Measurements from ENCODE around the gene IQSEC3. TPM values are rescaled to one million over a fixed set of nuclear protein-coding genes. Genes with fewer than 3 reads are reported as not detected.

Gene IQSEC3
- total RNA-seq, 1 experiment from 2014 or later, result 0.55 TPM

DNA sequence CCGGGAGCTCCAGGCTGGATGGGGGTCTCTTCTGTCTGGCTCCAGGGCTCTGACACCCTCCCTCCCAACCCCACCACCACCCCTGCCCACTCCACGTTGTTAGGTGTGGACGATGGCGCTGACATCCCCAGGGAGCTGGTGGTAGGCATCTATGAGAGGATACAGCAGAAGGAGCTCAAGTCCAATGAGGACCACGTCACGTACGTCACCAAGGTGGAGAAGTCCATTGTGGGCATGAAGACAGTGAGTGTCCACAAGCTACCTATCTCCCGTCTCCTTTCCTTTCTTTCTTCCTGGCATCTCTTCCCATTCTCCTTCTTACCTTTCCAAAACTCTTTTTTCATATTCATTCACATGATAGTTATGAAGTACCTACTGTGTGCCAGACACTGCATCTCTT, 95.3 kb downstream of the IQSEC3 start:
- Histone ChIP-seq H3K18ac (ENCODE audit: insufficient read length, low read depth, low read length) (no peak overlapping the region), H4K20me1 (ENCODE audit: control insufficient read depth, insufficient read depth, insufficient read length) (no peaks in the 10 kb centered on the region), H4K91ac (ENCODE audit: insufficient read length, low read depth, low read length) (no peak overlapping the region), H3K23ac (ENCODE audit: insufficient read length, low read depth, low read length) (no peak overlapping the region), H2BK5ac (ENCODE audit: insufficient read length, low read length) (no peak overlapping the region), H3K27me3 (ENCODE audit: insufficient read depth, low read length) (no peaks in the 10 kb centered on the region), H3K23me2 (ENCODE audit: insufficient read length, low read depth, low read length, poor library complexity, severe bottlenecking) (no peaks in the 10 kb centered on the region), H3K79me2 (ENCODE audit: insufficient read depth, low read length) (no peaks in the 10 kb centered on the region), H3K4me2 (ENCODE audit: insufficient read depth, insufficient read length, low read length) (no peak overlapping the region), H2AFZ (ENCODE audit: low read length) (no peak overlapping the region), H3K56ac (ENCODE audit: insufficient read length, low read depth, low read length) (no peak overlapping the region), H3K4ac (ENCODE audit: low read depth, low read length) (no peak overlapping the region), H3K9me3 (ENCODE audit: control insufficient read depth, low read depth, low read length) (no peaks in the 10 kb centered on the region), H3K4me1 (ENCODE audit: insufficient read depth, low read length) (no peaks in the 10 kb centered on the region), H4K8ac (replicated peaks; ENCODE audit: insufficient read length, low read depth, low read length) (no peak overlapping the region), H2AK5ac (ENCODE audit: insufficient read length, low read length) (no peak overlapping the region), H3T11ph (ENCODE audit: low read length) (no peak overlapping the region), H2BK120ac (ENCODE audit: low read depth, low read length, poor library complexity, severe bottlenecking) (no peak overlapping the region), H2BK15ac (ENCODE audit: low read depth, low read length) (no peak overlapping the region), H3K27ac (ENCODE audit: insufficient read length, low read depth, low read length) (no peak overlapping the region), H2BK20ac (ENCODE audit: low read depth, low read length, poor library complexity, severe bottlenecking) (no peak overlapping the region), H4K5ac (ENCODE audit: insufficient read length, low read depth, low read length) (no peak overlapping the region), H3K9ac (ENCODE audit: extremely low read depth, insufficient read length, low read length) (no peak overlapping the region), H3K79me1 (ENCODE audit: insufficient read depth, low read depth, low read length, poor library complexity, severe bottlenecking) (no peaks in the 10 kb centered on the region), H3K14ac (ENCODE audit: insufficient read depth, low read length) (no peak overlapping the region), H2BK12ac (ENCODE audit: insufficient read length, low read depth, low read length) (no peak overlapping the region)
- DNase-seq, result no peak
- TF ChIP-seq, protein P1, sequence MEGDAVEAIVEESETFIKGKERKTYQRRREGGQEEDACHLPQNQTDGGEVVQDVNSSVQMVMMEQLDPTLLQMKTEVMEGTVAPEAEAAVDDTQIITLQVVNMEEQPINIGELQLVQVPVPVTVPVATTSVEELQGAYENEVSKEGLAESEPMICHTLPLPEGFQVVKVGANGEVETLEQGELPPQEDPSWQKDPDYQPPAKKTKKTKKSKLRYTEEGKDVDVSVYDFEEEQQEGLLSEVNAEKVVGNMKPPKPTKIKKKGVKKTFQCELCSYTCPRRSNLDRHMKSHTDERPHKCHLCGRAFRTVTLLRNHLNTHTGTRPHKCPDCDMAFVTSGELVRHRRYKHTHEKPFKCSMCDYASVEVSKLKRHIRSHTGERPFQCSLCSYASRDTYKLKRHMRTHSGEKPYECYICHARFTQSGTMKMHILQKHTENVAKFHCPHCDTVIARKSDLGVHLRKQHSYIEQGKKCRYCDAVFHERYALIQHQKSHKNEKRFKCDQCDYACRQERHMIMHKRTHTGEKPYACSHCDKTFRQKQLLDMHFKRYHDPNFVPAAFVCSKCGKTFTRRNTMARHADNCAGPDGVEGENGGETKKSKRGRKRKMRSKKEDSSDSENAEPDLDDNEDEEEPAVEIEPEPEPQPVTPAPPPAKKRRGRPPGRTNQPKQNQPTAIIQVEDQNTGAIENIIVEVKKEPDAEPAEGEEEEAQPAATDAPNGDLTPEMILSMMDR (conservative IDR thresholded peaks at IDR 0.05), result no peak
- no CpG with 5 or more reads among the region's 8 CpGs for WGBS (ENCODE audit: extremely low coverage, insufficient read length, low lambda C conversion rate)
- H3K4me3 Mint-ChIP-seq, result no peak overlapping the region
- peaks cover 11% of the 10 kb centered on the region for H3K27me3 Mint-ChIP-seq (ENCODE audit: low read depth)
- peaks cover 10 to 30% of the 10 kb centered on the region in 2 experiments for H3K4me1 Mint-ChIP-seq
- peaks cover 0 to 2% (median 0%) of the 10 kb centered on the region in 3 experiments; a peak in 2 of 7 replicates for H3K36me3 Mint-ChIP-seq (ENCODE audit: insufficient read depth in 1 of 3, low read depth in 3 of 3)
- H3K9me3 Mint-ChIP-seq, result no peaks in the 10 kb centered on the region
- no peak overlapping the region for H3K27ac Mint-ChIP-seq

Measured in H9 (cell line).